NT2/D1 (cell line): Measurements from ENCODE around the gene MRAS.
A peak's percentile ranks its signal among the peaks of the same experiment; 100 is the strongest.

Experiments
- DNase-seq: peaks from one replicate; pipeline ENCODE4 v3.0.0-alpha.2; 2011; ENCODE audit warnings: low read depth, low spot score
- H3K27me3 ChIP-seq: 2 replicates; pipeline ENCODE4 v1.6.0; 2011; ENCODE audit warnings: mild to moderate bottlenecking; ENCODE audit not compliant: insufficient read length, insufficient read depth
- H3K36me3 ChIP-seq: 2 replicates; pipeline ENCODE4 v1.6.1; 2011; ENCODE audit warnings: mild to moderate bottlenecking, low read length, mixed read lengths; ENCODE audit not compliant: insufficient read depth, insufficient read length
- H3K4me1 ChIP-seq: 2 replicates; pipeline ENCODE4 v1.5.1; 2011; ENCODE audit not compliant: insufficient read depth, insufficient read length
- H3K4me3 ChIP-seq: 2 replicates; pipeline ENCODE4 v1.5.1; 2011; ENCODE audit warnings: low read depth; ENCODE audit not compliant: insufficient read length
- H3K9ac ChIP-seq: 2 replicates; pipeline ENCODE4 v1.6.0; 2011; ENCODE audit warnings: low read depth; ENCODE audit not compliant: insufficient read length
- H3K9me3 ChIP-seq: 2 replicates; pipeline ENCODE4 v1.5.1; 2011; ENCODE audit warnings: mild to moderate bottlenecking, low read length; ENCODE audit not compliant: insufficient read depth
- SUZ12 ChIP-seq: IDR thresholded peaks from 2 replicates; pipeline ENCODE4 v1.6.1; 2011; ENCODE audit not compliant: insufficient read length, insufficient read depth; ENCODE audit errors: extremely low read depth
- YY1 ChIP-seq: IDR thresholded peaks from 2 replicates; pipeline ENCODE4 v1.6.1; 2011; ENCODE audit not compliant: insufficient read length, insufficient read depth
- ZNF274 ChIP-seq: IDR thresholded peaks from 2 replicates; pipeline ENCODE4 v1.6.1; 2011; ENCODE audit warnings: mild to moderate bottlenecking, low read depth, low read length

Gene MRAS

DNA sequence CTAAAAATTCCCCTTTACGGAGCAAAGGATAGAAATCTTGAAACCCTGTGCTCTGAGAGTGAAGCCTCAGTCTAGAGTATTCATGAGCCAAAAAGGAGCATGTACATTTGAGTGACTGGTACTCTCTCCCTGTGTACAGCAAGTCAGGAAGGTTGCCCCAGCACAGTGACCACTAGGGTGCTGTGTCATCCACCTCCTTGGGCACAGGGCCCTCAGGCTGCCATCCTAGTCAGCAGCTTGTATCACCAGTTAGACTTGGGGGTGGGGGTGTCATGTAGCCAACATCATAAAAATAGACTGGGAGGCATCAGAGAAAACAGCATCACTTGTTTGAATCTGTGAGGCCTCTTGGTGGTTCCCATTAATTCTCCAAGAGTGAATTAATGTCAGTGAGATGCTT is 30.7 kb upstream of the MRAS start:
- H3K36me3 ChIP-seq = no peaks in the 10 kb centered on the region
- no peak for DNase-seq

DNA sequence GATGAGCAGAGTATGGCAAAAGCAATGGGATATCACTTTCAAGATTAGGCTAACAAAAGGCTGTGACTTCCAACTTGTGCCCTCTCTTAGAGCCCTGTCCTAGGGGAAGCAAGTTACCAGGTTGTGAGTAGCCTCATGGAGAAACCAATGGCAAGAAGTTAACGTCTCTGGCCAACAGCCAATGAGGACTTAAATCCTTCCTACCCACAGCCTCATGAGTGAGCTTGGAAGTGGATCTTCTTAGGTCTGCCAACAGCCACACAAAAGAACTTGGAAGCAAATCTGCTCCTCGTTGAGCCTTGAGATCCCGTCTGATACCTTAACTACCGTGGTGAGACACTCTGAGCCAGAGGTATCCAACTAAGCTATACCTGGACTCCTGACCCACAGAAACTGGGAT is 24.4 kb upstream of the MRAS start:
- H3K9ac ChIP-seq = no peak overlapping the region
- peaks cover 2% of the 10 kb centered on the region for H3K4me1 ChIP-seq
- TF ChIP-seq YY1 = no peak
- no peak for TF ChIP-seq ZNF274
- TF ChIP-seq SUZ12 = no peak
- H3K27me3 ChIP-seq = peaks cover 3% of the 10 kb centered on the region
- no peaks in the 10 kb centered on the region for H3K36me3 ChIP-seq
- H3K9me3 ChIP-seq = no peaks in the 10 kb centered on the region
- H3K4me3 ChIP-seq = no peak overlapping the region
- DNase-seq = no peak

More for the DNA sequence above, 30.7 kb upstream of the MRAS start:
- no peaks in the 10 kb centered on the region for H3K9me3 ChIP-seq
- H3K9ac ChIP-seq = no peak overlapping the region
- H3K27me3 ChIP-seq = no peaks in the 10 kb centered on the region
- H3K4me1 ChIP-seq = no peaks in the 10 kb centered on the region
- TF ChIP-seq YY1 (no peak), SUZ12 (no peak), ZNF274 (no peak)
- no peak overlapping the region for H3K4me3 ChIP-seq

DNA sequence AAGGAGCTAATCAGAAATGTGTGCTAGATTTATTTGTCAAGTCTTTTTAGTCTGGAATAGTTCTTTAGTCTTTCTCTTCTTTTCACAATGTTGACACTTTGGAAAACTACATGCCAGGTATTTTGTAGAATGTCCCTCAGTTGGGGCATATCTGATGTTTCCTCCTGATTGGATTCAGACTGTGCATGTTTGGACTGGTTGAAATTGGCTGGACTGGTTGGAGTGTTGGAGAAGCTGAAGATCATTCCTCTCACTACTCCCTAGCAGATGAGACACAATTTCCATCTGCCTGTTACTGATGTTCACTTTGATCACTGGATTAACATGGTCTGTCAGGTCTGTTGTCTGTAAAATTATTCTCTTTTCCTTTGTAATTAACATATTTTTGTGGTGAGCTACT is 22.4 kb upstream of the MRAS start:
- Histone ChIP-seq H3K9me3 (no peaks in the 10 kb centered on the region), H3K4me1 (peaks cover 2% of the 10 kb centered on the region), H3K27me3 (peaks cover 3% of the 10 kb centered on the region), H3K4me3 (no peak overlapping the region), H3K9ac (no peak overlapping the region), H3K36me3 (no peaks in the 10 kb centered on the region)
- no peak for TF ChIP-seq SUZ12
- TF ChIP-seq YY1 = no peak
- TF ChIP-seq ZNF274 = no peak
- no peak for DNase-seq

DNA sequence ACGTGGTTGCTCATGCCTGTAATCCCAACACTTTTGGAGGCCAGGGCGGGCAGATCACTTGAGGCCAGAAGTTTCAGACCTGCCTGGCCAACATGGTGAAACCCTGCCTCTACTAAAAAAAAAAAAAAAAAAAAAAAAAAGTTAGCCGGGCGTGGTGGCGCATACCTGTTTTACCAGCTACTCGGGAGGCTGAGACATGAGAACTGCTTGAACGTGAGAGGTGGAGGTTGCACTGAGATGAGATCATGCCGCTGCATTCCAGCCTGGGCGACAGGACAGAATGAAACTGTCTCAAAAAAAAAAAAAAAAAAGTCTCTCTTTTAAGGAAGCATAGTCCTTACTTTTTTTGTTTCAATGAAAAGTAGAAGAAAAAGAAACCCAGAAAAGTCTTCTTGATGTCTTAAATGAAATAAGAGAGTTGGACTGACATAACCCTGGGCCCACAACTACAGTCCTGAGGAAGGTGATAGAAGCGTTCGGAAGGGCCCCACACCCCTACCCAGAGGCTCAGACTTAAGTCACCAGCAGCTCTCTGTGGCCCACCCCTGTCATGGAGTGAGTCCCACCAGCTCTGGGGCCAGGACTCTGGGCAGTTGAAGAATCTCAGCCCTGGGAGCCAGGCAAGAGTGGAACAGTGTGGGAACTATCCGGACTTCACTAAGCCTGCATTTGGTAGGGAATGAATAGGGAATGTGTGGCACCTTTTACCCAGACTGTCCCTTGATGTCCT is 21.3 kb upstream of the MRAS start:
- Histone ChIP-seq H3K36me3 (no peaks in the 10 kb centered on the region), H3K4me3 (no peak overlapping the region), H3K9me3 (no peaks in the 10 kb centered on the region), H3K4me1 (peaks cover 2% of the 10 kb centered on the region), H3K9ac (no peak overlapping the region), H3K27me3 (peaks cover 3% of the 10 kb centered on the region)
- TF ChIP-seq SUZ12 (no peak), ZNF274 (no peak), YY1 (no peak)
- no peak for DNase-seq

DNA sequence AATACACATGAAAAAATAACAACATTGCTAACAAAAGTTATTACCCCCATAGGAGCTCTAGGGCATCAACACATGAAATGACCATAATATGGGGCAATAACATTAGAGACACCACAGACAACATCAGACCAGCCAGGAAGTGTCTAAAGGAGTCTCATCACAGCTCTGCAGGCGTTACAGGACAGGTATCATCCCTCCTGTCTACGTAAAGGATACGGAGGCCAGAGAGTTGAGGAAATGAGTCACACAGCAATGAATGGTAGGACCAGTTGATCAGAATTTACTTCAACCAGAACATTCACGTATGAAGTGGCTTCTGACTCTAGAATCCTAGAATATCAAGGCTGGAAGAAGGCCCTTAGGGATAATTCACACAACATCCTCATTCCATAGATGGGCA is 20.5 kb upstream of the MRAS start:
- peaks cover 3% of the 10 kb centered on the region for H3K27me3 ChIP-seq
- peaks cover 2% of the 10 kb centered on the region for H3K4me1 ChIP-seq
- no peaks in the 10 kb centered on the region for H3K36me3 ChIP-seq
- no peak for DNase-seq
- no peak overlapping the region for H3K4me3 ChIP-seq
- no peak overlapping the region for H3K9ac ChIP-seq
- H3K9me3 ChIP-seq = no peaks in the 10 kb centered on the region
- TF ChIP-seq SUZ12 = no peak
- no peak for TF ChIP-seq YY1
- TF ChIP-seq ZNF274 = no peak

DNA sequence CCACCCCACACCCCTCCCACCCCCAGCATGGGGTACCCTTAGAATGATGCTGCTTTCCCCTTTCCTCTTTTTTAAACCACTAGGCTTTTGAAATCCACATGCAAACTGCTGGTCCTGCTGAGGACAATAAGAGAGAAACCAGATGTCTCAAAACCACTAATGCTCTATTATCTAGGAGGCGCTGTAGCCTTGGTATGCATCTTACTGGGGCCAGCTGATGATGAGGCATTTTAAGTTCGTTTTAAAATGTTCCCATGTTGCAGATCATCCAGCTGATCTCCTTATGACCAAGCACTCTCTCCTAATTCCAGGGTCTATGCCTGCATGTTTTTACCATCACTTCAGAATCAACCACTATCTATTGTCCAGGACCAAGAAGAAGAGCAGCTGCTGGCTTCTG is 20.0 kb upstream of the MRAS start:
- DNase-seq = no peak
- H3K9me3 ChIP-seq = no peaks in the 10 kb centered on the region
- H3K4me3 ChIP-seq = no peak overlapping the region
- H3K4me1 ChIP-seq = peaks cover 2% of the 10 kb centered on the region
- peaks cover 3% of the 10 kb centered on the region for H3K27me3 ChIP-seq
- H3K36me3 ChIP-seq = no peaks in the 10 kb centered on the region
- TF ChIP-seq ZNF274 (no peak), SUZ12 (no peak), YY1 (no peak)
- H3K9ac ChIP-seq = no peak overlapping the region

DNA sequence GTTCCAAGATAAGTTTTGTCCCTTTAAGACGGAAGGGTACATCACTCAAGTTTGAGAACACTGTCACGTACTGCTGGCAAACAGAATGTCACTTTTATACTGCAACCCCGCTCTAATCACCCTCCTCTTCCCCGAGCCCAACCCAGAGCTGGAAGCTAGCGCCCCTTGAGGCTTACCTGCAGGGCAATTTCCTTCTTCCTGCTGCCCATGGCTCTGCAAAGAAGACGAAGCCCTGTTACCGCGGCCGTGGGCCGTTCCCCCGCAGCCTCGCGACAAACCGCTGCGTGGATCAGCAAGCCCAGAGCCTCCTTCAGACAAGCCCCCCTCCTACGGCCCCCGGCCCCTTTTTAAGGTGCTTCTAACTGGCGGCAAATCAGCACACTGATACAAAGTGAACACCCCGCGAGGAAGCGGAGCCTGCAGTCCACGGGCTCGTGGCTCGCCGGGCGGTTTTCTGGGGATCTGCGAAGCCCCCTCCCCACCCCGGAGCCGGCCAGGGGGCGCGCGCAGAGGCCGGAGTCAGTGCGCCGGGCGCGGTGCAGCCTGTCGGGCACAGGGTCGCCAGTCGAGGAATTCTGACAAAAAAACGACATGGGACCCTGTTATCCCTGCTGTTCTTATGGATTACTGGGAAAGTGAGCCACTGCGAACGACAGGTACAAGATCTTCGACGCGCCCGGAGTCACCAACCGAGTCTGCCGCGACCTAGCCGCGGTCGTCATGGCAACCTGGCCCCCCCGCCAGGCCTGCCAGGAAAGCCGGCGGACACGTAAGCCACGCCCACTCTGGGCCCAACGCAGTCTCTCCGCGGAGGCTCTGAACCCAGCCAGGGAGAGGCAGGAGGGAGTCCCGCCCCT is 19.0 kb upstream of the MRAS start, which contains the start of gene NME9:
TSS of gene NME9 (minus strand) at position 725 of the 857 bp plus-strand sequence. CDS start at position 209, 516 bp downstream.
- Histone ChIP-seq H3K36me3 (no peaks in the 10 kb centered on the region), H3K27me3 (peaks cover 3% of the 10 kb centered on the region), H3K9me3 (no peaks in the 10 kb centered on the region), H3K4me3 (peak within 1 kb of the TSS; percentile 64), H3K4me1 (peaks cover 2% of the 10 kb centered on the region), H3K9ac (peak within 1 kb of the TSS; percentile 79)
- TF ChIP-seq SUZ12 = no peak
- no peak for TF ChIP-seq ZNF274
- TF ChIP-seq YY1 = no peak
- DNase-seq = peak; percentile 95
